Cardiac fibroblast (primary cell): ENCODE results near the gene LANCL2.

Experiments used
- DNase-seq, 2 donors: peaks; one replicate each; pipeline versions ENCODE4 v3.0.0 to v3.0.0-alpha.2; 2010; ENCODE audit warnings: low read depth in 2 of 2
- H3K4me3 ChIP-seq, 2 donors: replicated peaks in 1 of 2; 1 replicate in 1 of 2; 2 replicates in 1 of 2; pipeline ENCODE4 v1.5.1; 2011; ENCODE audit warnings: low read depth in 2 of 2, low read length in 2 of 2, mild to moderate bottlenecking in 2 of 2, moderate library complexity in 1 of 2
- CTCF ChIP-seq: IDR thresholded peaks from one replicate; pipeline ENCODE4 v1.5.1; 2011; ENCODE audit warnings: low read depth, mild to moderate bottlenecking, low read length, inconsistent platforms

LANCL2 gene

GRCh38 chr7:55423277-55423711, 58.2 kb downstream of the LANCL2 start:
- H3K4me3 ChIP-seq = no peak overlapping the region
- peak; percentile 50 for TF ChIP-seq CTCF
- peak; percentile 51 to 61 for DNase-seq

GRCh38 chr7:55423891-55424290, 58.8 kb downstream of the LANCL2 start:
- TF ChIP-seq CTCF = no peak
- DNase-seq = no peak
- no peak overlapping the region for H3K4me3 ChIP-seq

- no peak for TF ChIP-seq CTCF
- no peak for DNase-seq
- H3K4me3 ChIP-seq = no peak overlapping the region
These were observed 60.1 kb downstream of the LANCL2 start for GRCh38 chr7:55425141-55425752.

- no peak overlapping the region for H3K4me3 ChIP-seq
- DNase-seq = no peak
These were observed 61.5 kb downstream of the LANCL2 start for GRCh38 chr7:55426676-55427075.

GRCh38 chr7:55427342-55427741, 62.2 kb downstream of the LANCL2 start:
- H3K4me3 ChIP-seq = no peak overlapping the region
- DNase-seq = no peak
- TF ChIP-seq CTCF = no peak

More at GRCh38 chr7:55426676-55427075, 61.5 kb downstream of the LANCL2 start:
- TF ChIP-seq CTCF = no peak

GRCh38 chr7:55427800-55428199, 62.7 kb downstream of the LANCL2 start:
- no peak for DNase-seq
- TF ChIP-seq CTCF = no peak
- no peak overlapping the region for H3K4me3 ChIP-seq
